Measurements from ENCODE around the gene SMIM41.

- no peak for TF ChIP-seq CTCF (IDR thresholded peaks at IDR 0.05)
- no peak for TF ChIP-seq POLR2A (IDR thresholded peaks at IDR 0.05)
- TF ChIP-seq POLR2AphosphoS5 (IDR thresholded peaks at IDR 0.05; ENCODE audit: insufficient read depth in 1 of 2, low read depth in 1 of 2) = no peak
Observed at GRCh38 chr12:52122904-52123303, 43.4 kb downstream of the SMIM41 start.
